ENCODE data around the gene DLG5. TPM values are rescaled to one million over a fixed set of nuclear protein-coding genes. Genes with fewer than 3 reads are reported as not detected.

The DLG5 gene
- total RNA-seq, 1 donor from 2014 or later = 22.2 TPM

- Histone ChIP-seq H3K4me1 (peaks cover 37% of the 10 kb centered on the region), H2AFZ (replicated peaks) (no peak overlapping the region), H3K9ac (no peak overlapping the region), H3K36me3 (no peaks in the 10 kb centered on the region), H4K20me1 (ENCODE audit: low read depth) (peaks cover 92% of the 10 kb centered on the region), H3F3A (ENCODE audit: low read depth) (peaks cover 33% of the 10 kb centered on the region), H3K27me3 (no peaks in the 10 kb centered on the region), H3K9me3 (ENCODE audit: low read depth) (no peaks in the 10 kb centered on the region), H3K4me2 (no peak overlapping the region), H3K27ac (no peak overlapping the region), H3K79me2 (ENCODE audit: low read depth) (peaks cover 75% of the 10 kb centered on the region), H3K4me3 (no peak overlapping the region)
- no peak overlapping the region for H3K27ac Mint-ChIP-seq
- H3K4me3 Mint-ChIP-seq = no peak overlapping the region
- peaks cover 8% of the 10 kb centered on the region for H3K36me3 Mint-ChIP-seq
- DNase-seq (ENCODE audit: low spot score) = no peak
- TF ChIP-seq EZH2 (IDR thresholded peaks at IDR 0.05) = no peak
- TF ChIP-seq, protein P1, sequence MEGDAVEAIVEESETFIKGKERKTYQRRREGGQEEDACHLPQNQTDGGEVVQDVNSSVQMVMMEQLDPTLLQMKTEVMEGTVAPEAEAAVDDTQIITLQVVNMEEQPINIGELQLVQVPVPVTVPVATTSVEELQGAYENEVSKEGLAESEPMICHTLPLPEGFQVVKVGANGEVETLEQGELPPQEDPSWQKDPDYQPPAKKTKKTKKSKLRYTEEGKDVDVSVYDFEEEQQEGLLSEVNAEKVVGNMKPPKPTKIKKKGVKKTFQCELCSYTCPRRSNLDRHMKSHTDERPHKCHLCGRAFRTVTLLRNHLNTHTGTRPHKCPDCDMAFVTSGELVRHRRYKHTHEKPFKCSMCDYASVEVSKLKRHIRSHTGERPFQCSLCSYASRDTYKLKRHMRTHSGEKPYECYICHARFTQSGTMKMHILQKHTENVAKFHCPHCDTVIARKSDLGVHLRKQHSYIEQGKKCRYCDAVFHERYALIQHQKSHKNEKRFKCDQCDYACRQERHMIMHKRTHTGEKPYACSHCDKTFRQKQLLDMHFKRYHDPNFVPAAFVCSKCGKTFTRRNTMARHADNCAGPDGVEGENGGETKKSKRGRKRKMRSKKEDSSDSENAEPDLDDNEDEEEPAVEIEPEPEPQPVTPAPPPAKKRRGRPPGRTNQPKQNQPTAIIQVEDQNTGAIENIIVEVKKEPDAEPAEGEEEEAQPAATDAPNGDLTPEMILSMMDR (IDR thresholded peaks at IDR 0.05) = no peak
- TF ChIP-seq EZH2phosphoT487 (IDR thresholded peaks at IDR 0.05) = no peak
- H3K27me3 Mint-ChIP-seq (ENCODE audit: insufficient read depth, low read depth) = peaks cover 7% of the 10 kb centered on the region
- H3K4me1 Mint-ChIP-seq = peaks cover 61% of the 10 kb centered on the region
- no peaks in the 10 kb centered on the region for H3K9me3 Mint-ChIP-seq
Measured at GRCh38 chr10:77881222-77881621, 45.3 kb downstream of the DLG5 start.

- Histone ChIP-seq H3K36me3 (no peaks in the 10 kb centered on the region), H3K4me3 (no peak overlapping the region), H3K9ac (no peak overlapping the region), H3K27ac (no peak overlapping the region), H3F3A (ENCODE audit: low read depth) (peaks cover 33% of the 10 kb centered on the region), H3K9me3 (ENCODE audit: low read depth) (no peaks in the 10 kb centered on the region), H4K20me1 (ENCODE audit: low read depth) (peaks cover 92% of the 10 kb centered on the region), H3K27me3 (no peaks in the 10 kb centered on the region), H3K4me1 (peaks cover 27% of the 10 kb centered on the region), H3K79me2 (ENCODE audit: low read depth) (peaks cover 75% of the 10 kb centered on the region), H3K4me2 (no peak overlapping the region), H2AFZ (replicated peaks) (no peak overlapping the region)
- no peak overlapping the region for H3K27ac Mint-ChIP-seq
- TF ChIP-seq EZH2 (IDR thresholded peaks at IDR 0.05) = no peak
- TF ChIP-seq, protein P1 (IDR thresholded peaks at IDR 0.05) = no peak
- no peak for TF ChIP-seq EZH2phosphoT487 (IDR thresholded peaks at IDR 0.05)
- peaks cover 2% of the 10 kb centered on the region for H3K36me3 Mint-ChIP-seq
- no peak for DNase-seq (ENCODE audit: low spot score)
- H3K27me3 Mint-ChIP-seq (ENCODE audit: insufficient read depth, low read depth) = peaks cover 7% of the 10 kb centered on the region
- H3K4me1 Mint-ChIP-seq = peaks cover 49% of the 10 kb centered on the region
- peak overlapping the region; percentile 11 for H3K4me3 Mint-ChIP-seq
- H3K9me3 Mint-ChIP-seq = no peaks in the 10 kb centered on the region
Measured at GRCh38 chr10:77879710-77880109, 46.8 kb downstream of the DLG5 start.

DNA sequence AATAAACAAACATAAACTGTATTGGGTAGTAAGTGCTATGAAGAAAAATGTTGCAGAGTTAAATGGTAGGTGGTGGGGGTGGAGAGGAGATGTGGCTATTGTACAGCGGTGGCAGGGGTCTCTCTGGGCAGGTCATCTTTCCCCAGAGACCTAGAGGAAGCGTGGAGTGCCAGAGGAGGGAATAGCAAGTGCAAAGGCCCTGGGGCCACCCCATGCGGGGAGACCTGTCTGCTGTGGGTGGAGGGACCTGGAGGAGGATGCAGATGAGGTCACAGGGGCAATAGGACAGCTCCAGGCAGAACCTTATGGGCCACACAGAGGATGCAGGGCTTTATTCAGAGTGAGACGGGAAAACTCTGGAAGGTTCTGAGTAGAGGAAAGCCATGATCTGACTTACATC, 47.5 kb downstream of the DLG5 start:
- Histone ChIP-seq H3K9ac (no peak overlapping the region), H3K4me3 (no peak overlapping the region), H3K27me3 (no peaks in the 10 kb centered on the region), H3F3A (ENCODE audit: low read depth) (peaks cover 33% of the 10 kb centered on the region), H3K4me1 (peaks cover 27% of the 10 kb centered on the region), H3K4me2 (no peak overlapping the region), H2AFZ (replicated peaks) (no peak overlapping the region), H3K79me2 (ENCODE audit: low read depth) (peaks cover 75% of the 10 kb centered on the region), H3K27ac (no peak overlapping the region), H4K20me1 (ENCODE audit: low read depth) (peaks cover 92% of the 10 kb centered on the region), H3K9me3 (ENCODE audit: low read depth) (no peaks in the 10 kb centered on the region), H3K36me3 (no peaks in the 10 kb centered on the region)
- Mint-ChIP-seq H3K27ac (no peak overlapping the region), H3K36me3 (peaks cover 2% of the 10 kb centered on the region), H3K4me3 (no peak overlapping the region), H3K4me1 (peaks cover 48% of the 10 kb centered on the region), H3K27me3 (ENCODE audit: insufficient read depth, low read depth) (peaks cover 7% of the 10 kb centered on the region), H3K9me3 (no peaks in the 10 kb centered on the region)
- DNase-seq (ENCODE audit: low spot score) = no peak
- no peak for TF ChIP-seq EZH2phosphoT487 (IDR thresholded peaks at IDR 0.05)
- TF ChIP-seq, protein P1 (IDR thresholded peaks at IDR 0.05) = no peak
- no peak for TF ChIP-seq EZH2 (IDR thresholded peaks at IDR 0.05)
